ENCODE measurements around the gene FBLN2.

DNA sequence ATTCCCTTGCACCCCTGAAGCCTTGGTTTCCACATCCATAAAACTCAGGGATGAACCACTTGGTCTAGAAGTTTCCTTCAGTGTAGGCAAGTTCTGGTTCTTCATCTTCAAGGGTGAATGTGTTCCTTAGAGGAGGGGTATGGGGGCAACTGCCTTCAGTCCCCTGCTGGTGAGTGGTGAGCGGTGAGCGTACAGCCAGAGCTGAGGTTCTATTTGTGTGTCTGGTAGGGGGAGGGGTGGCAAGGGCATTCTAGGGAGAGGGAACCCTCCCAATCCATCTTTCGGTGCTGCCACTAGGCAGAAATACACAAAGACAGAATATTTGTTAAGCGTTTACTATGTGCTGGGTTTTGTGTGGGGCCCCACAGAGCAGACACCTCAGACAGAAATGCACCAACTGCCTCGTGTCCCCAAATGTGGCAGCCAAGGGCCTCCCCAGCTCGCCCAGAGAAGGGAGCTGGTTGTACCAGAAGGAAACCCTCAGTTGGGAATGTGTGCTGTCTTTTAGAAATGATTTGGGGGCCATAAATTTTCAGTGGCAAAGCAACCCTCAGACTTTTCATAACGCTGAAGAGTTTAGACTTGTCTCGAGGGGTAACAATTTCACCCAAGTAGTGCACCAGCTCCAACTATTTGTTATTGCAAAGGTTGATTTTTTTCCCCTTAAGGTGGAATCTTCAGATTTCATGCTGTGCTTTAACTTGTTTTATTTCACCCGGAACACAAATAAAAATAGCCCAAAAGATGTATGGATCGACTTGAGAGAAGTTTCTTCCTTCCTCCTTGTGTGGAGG, 137.6 kb downstream of the FBLN2 start:
- TF ChIP-seq EZH2 (IDR thresholded peaks at IDR 0.05; ENCODE audit: borderline replicate concordance, low read depth, low read length, severe bottlenecking), result no peak
- TF ChIP-seq, protein P1, sequence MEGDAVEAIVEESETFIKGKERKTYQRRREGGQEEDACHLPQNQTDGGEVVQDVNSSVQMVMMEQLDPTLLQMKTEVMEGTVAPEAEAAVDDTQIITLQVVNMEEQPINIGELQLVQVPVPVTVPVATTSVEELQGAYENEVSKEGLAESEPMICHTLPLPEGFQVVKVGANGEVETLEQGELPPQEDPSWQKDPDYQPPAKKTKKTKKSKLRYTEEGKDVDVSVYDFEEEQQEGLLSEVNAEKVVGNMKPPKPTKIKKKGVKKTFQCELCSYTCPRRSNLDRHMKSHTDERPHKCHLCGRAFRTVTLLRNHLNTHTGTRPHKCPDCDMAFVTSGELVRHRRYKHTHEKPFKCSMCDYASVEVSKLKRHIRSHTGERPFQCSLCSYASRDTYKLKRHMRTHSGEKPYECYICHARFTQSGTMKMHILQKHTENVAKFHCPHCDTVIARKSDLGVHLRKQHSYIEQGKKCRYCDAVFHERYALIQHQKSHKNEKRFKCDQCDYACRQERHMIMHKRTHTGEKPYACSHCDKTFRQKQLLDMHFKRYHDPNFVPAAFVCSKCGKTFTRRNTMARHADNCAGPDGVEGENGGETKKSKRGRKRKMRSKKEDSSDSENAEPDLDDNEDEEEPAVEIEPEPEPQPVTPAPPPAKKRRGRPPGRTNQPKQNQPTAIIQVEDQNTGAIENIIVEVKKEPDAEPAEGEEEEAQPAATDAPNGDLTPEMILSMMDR (IDR thresholded peaks at IDR 0.05; ENCODE audit: borderline replicate concordance, extremely low read depth, low read length, poor library complexity, severe bottlenecking), result no peak
